Measurements from ENCODE around the gene EPS8L3.

DNA sequence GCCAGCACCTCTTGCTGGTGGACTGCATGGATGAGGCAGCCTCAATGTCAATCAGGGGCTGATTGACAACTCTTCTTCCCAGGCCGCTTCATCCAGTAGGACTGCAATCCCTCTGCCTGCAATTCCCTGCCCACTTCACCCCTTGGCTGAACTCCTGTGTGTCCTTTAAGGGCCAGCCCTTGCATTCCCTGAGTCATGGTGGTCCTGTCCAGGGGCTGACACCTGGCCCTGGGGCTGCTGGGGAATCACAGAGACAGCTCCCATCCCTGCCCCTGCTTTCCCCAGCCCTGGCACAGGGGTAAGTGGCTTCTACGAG, 4.6 kb upstream of the EPS8L3 start:
- no peak for TF ChIP-seq POLR2AphosphoS5 (IDR thresholded peaks at IDR 0.05; ENCODE audit: low read depth, low read length)
- TF ChIP-seq, protein P1, sequence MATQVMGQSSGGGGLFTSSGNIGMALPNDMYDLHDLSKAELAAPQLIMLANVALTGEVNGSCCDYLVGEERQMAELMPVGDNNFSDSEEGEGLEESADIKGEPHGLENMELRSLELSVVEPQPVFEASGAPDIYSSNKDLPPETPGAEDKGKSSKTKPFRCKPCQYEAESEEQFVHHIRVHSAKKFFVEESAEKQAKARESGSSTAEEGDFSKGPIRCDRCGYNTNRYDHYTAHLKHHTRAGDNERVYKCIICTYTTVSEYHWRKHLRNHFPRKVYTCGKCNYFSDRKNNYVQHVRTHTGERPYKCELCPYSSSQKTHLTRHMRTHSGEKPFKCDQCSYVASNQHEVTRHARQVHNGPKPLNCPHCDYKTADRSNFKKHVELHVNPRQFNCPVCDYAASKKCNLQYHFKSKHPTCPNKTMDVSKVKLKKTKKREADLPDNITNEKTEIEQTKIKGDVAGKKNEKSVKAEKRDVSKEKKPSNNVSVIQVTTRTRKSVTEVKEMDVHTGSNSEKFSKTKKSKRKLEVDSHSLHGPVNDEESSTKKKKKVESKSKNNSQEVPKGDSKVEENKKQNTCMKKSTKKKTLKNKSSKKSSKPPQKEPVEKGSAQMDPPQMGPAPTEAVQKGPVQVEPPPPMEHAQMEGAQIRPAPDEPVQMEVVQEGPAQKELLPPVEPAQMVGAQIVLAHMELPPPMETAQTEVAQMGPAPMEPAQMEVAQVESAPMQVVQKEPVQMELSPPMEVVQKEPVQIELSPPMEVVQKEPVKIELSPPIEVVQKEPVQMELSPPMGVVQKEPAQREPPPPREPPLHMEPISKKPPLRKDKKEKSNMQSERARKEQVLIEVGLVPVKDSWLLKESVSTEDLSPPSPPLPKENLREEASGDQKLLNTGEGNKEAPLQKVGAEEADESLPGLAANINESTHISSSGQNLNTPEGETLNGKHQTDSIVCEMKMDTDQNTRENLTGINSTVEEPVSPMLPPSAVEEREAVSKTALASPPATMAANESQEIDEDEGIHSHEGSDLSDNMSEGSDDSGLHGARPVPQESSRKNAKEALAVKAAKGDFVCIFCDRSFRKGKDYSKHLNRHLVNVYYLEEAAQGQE (IDR thresholded peaks at IDR 0.05; ENCODE audit: insufficient read depth in 1 of 2, low read depth in 2 of 2, low read length in 1 of 2) = no peak
- TF ChIP-seq, protein P2, sequence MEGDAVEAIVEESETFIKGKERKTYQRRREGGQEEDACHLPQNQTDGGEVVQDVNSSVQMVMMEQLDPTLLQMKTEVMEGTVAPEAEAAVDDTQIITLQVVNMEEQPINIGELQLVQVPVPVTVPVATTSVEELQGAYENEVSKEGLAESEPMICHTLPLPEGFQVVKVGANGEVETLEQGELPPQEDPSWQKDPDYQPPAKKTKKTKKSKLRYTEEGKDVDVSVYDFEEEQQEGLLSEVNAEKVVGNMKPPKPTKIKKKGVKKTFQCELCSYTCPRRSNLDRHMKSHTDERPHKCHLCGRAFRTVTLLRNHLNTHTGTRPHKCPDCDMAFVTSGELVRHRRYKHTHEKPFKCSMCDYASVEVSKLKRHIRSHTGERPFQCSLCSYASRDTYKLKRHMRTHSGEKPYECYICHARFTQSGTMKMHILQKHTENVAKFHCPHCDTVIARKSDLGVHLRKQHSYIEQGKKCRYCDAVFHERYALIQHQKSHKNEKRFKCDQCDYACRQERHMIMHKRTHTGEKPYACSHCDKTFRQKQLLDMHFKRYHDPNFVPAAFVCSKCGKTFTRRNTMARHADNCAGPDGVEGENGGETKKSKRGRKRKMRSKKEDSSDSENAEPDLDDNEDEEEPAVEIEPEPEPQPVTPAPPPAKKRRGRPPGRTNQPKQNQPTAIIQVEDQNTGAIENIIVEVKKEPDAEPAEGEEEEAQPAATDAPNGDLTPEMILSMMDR (IDR thresholded peaks at IDR 0.05) = no peak
- TF ChIP-seq SIN3A (IDR thresholded peaks at IDR 0.05; ENCODE audit: borderline replicate concordance, insufficient read depth, low read depth, low read length) = no peak
